CD4-positive, CD25-positive, alpha-beta regulatory T cell (primary cell): ENCODE results near the gene ZC3H4. TPM values are rescaled to one million over a fixed set of nuclear protein-coding genes. Genes with fewer than 3 reads are reported as not detected.
A peak's percentile ranks its signal among the peaks of the same experiment; 100 is the strongest.
"Not testable (repeated sequence)": the region's sequence is repeated elsewhere in the genome, so short reads cannot be mapped to it uniquely, and the experiment has no call there.

Experiments used
- ATAC-seq, 2 donors: fragments of 150-1000 bp; cut with Tn5 transposase; one replicate each; pipeline ENCODE4 v1.10.0; 2021; ENCODE audit warnings: low read depth in 2 of 2, moderate number of reproducible peaks in 2 of 2, moderate library complexity in 1 of 2
- DNase-seq, 3 donors: peaks; one replicate each; pipeline versions ENCODE4 v3.0.0 to v3.0.0-alpha.2; 2012 to 2022; ENCODE audit warnings: mixed read lengths in 1 of 3
- H3K27ac ChIP-seq: one replicate; pipeline ENCODE4 v1.7.0; 2013; ENCODE audit warnings: mild to moderate bottlenecking, low read length; ENCODE audit not compliant: insufficient read depth, poor library complexity, severe bottlenecking
- H3K27me3 ChIP-seq: one replicate; pipeline ENCODE4 v1.7.0; 2013; ENCODE audit warnings: low read length; ENCODE audit not compliant: control insufficient read depth, insufficient read depth
- H3K36me3 ChIP-seq: one replicate; pipeline ENCODE4 v1.7.0; 2013; ENCODE audit warnings: mild to moderate bottlenecking, low read length, moderate library complexity; ENCODE audit not compliant: control insufficient read depth, insufficient read depth
- H3K4me1 ChIP-seq: 2 replicates; pipeline ENCODE4 v1.7.0; 2013; ENCODE audit warnings: mild to moderate bottlenecking, low read length; ENCODE audit not compliant: insufficient read depth, control insufficient read depth, poor library complexity, severe bottlenecking
- H3K4me3 ChIP-seq: one replicate; pipeline ENCODE4 v1.7.0; 2013; ENCODE audit warnings: low read depth, mild to moderate bottlenecking, low read length, moderate library complexity
- H3K9me3 ChIP-seq, 2 experiments: 1 replicate in 1 of 2; 2 replicates in 1 of 2; pipeline ENCODE4 v1.7.0; 2013; ENCODE audit warnings: low read length in 2 of 2, mild to moderate bottlenecking in 1 of 2, moderate library complexity in 1 of 2; ENCODE audit not compliant: control insufficient read depth in 2 of 2
- H3K27ac Mint-ChIP-seq, 3 donors: one replicate each; pipeline ENCODE4 v1.8.0; 2020 to 2022; ENCODE audit warnings: mild to moderate bottlenecking in 3 of 3, mixed read lengths in 3 of 3, moderate library complexity in 2 of 3
- H3K27me3 Mint-ChIP-seq: one replicate; pipeline ENCODE4 v1.8.0; 2022; ENCODE audit warnings: mild to moderate bottlenecking, mixed read lengths
- H3K36me3 Mint-ChIP-seq: one replicate; pipeline ENCODE4 v1.8.0; 2020; ENCODE audit warnings: mixed read lengths
- H3K4me1 Mint-ChIP-seq, 4 donors: one replicate each; pipeline ENCODE4 v1.8.0; 2020 to 2022; ENCODE audit warnings: mixed read lengths in 4 of 4, mild to moderate bottlenecking in 1 of 4
- H3K4me3 Mint-ChIP-seq, 4 donors: one replicate each; pipeline ENCODE4 v1.8.0; 2020 to 2022; ENCODE audit warnings: mild to moderate bottlenecking in 4 of 4, mixed read lengths in 4 of 4, moderate library complexity in 3 of 4
- H3K9me3 Mint-ChIP-seq, 7 donors: one replicate each; pipeline ENCODE4 v1.8.0; 2020 to 2022; ENCODE audit warnings: mixed read lengths in 7 of 7, mild to moderate bottlenecking in 3 of 7, moderate library complexity in 2 of 7
- polyA plus RNA-seq, 4 donors: library from polyadenylated mRNA; unstranded; fragments of 300-500 nt; fragmentation: Illumina TruSeq; gene quantifications; one replicate each; pipeline ENCODE4 v1.2.3, GENCODE V29; 2021
- total RNA-seq: library from RNA; stranded (reverse); gene quantifications from one replicate; pipeline ENCODE4 v1.2.3, GENCODE V29; 2022

Gene ZC3H4
- total and polyA plus RNA-seq, 5 donors from 2014 or later, result 0.58 to 84.7 (median 0.78) TPM

DNA sequence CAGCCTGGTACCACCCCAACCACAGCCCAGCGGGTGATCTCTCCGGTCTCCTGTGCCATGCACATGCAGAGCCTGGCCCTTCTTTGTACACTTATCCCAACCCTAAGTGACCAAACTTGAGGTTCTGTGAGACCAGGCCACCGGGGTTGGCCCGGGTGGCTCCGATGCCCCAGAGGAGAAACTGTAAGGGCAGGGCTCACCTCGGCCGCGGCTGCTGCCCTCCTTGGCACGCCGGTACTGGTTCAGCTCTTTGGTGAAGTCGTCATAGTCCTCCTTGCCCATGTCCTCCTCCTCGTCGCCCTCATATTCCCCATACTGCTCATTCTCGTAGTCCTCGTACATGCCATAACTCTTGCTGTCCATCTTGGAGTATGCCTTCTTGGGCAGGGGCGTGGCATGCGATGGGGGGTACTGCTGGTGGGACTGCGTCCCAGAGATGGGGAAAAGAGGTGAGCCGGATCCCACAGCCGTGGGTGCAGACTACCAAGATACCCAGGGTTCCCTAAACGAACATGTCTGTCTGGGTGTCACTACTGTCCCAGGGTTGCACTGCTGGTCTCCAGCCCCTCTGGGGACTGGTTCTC lies 23.7 kb downstream of the ZC3H4 start:
- no peaks in the 10 kb centered on the region for H3K27me3 Mint-ChIP-seq
- no peaks in the 10 kb centered on the region for H3K9me3 ChIP-seq
- H3K4me1 Mint-ChIP-seq, result peaks cover 0 to 24% (median 12%) of the 10 kb centered on the region in 4 donors
- no peaks in the 10 kb centered on the region for H3K9me3 Mint-ChIP-seq
- peaks cover 17% of the 10 kb centered on the region for H3K4me1 ChIP-seq
- ATAC-seq (no peak), DNase-seq (no peak)
- no peak overlapping the region for H3K4me3 ChIP-seq
- H3K4me3 Mint-ChIP-seq, result peak overlapping the region in 1 of 4 donors; percentile 54
- H3K36me3 ChIP-seq, result peaks cover 66% of the 10 kb centered on the region
- H3K36me3 Mint-ChIP-seq, result peaks cover 41% of the 10 kb centered on the region
- peak overlapping the region in 2 of 3 donors; percentile 36 to 82 for H3K27ac Mint-ChIP-seq
- no peaks in the 10 kb centered on the region for H3K27me3 ChIP-seq
- no peak overlapping the region for H3K27ac ChIP-seq

DNA sequence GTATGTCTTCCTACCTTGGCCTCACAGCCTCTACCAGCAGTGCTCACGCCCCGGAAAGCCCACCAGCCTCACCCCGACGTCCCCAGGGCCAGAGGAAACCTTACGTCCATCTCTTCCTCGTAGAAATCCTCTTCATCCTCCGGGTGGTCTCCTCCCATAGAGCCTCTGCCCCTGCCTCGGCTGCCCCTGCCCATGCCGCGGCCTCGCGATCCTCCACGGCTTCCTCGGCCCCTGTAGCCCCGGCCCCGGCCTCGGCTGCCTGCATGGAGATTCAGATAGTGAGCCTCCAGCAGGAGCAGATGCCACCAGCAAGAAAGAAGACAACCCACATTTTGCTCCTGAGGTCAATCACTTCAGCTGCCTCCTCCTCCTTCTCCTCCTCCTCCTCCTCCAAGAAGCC lies 27.3 kb downstream of the ZC3H4 start:
- no peaks in the 10 kb centered on the region for H3K9me3 Mint-ChIP-seq
- Histone ChIP-seq H3K9me3 (no peaks in the 10 kb centered on the region), H3K36me3 (peaks cover 86% of the 10 kb centered on the region), H3K4me3 (no peak overlapping the region), H3K27ac (no peak overlapping the region), H3K4me1 (no peaks in the 10 kb centered on the region), H3K27me3 (no peaks in the 10 kb centered on the region)
- peaks cover 0 to 4% (median 0%) of the 10 kb centered on the region in 4 donors for H3K4me1 Mint-ChIP-seq
- DNase-seq (no peak), ATAC-seq (no peak)
- H3K36me3 Mint-ChIP-seq, result peaks cover 49% of the 10 kb centered on the region
- no peak overlapping the region for H3K4me3 Mint-ChIP-seq
- H3K27me3 Mint-ChIP-seq, result no peaks in the 10 kb centered on the region
- H3K27ac Mint-ChIP-seq, result peak overlapping the region in 2 of 3 donors; percentile 56 to 69

DNA sequence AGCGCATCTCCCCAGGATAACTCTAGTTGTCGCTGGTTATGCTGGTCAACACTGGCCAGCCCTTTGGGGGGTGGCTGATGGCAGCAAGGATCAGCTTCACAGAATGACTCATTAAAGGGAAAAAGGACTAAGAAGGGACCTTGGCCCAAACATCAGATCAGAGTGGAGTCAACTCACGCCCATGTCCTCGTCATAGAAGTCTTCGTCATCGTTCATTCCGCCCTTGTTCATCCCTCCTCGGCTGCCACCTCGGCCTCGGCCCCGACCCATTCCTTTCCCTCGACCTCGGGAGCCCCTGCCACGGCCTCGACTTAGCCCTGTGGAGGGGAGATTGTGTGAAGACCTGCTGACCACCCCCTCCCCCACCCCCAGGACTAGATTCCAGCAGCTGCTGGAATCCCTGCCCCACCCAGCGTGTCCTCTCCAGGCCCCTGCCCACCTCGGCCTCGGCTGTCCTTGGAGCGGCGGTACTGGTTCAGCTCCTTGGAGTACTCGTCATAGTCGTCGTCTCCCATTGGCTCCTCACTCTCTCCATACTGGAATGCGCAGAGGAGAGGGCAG lies 28.6 kb downstream of the ZC3H4 start:
- Mint-ChIP-seq H3K4me3 (no peak overlapping the region), H3K27me3 (no peaks in the 10 kb centered on the region), H3K36me3 (peaks cover 38% of the 10 kb centered on the region), H3K4me1 (no peaks in the 10 kb centered on the region), H3K9me3 (no peaks in the 10 kb centered on the region), H3K27ac (no peak overlapping the region)
- DNase-seq (no peak), ATAC-seq (no peak)
- Histone ChIP-seq H3K27me3 (no peaks in the 10 kb centered on the region), H3K9me3 (no peaks in the 10 kb centered on the region), H3K27ac (no peak overlapping the region), H3K4me1 (no peaks in the 10 kb centered on the region), H3K4me3 (no peak overlapping the region), H3K36me3 (peaks cover 86% of the 10 kb centered on the region)

GRCh38 chr19:47082493-47082892 lies 31.1 kb downstream of the ZC3H4 start:
- no peaks in the 10 kb centered on the region for H3K4me1 ChIP-seq
- H3K36me3 Mint-ChIP-seq, result peaks cover 30% of the 10 kb centered on the region
- no peaks in the 10 kb centered on the region for H3K4me1 Mint-ChIP-seq
- no peak overlapping the region for H3K4me3 ChIP-seq
- H3K9me3 Mint-ChIP-seq, result no peaks in the 10 kb centered on the region
- no peaks in the 10 kb centered on the region for H3K27me3 Mint-ChIP-seq
- no peak for DNase-seq
- H3K27ac Mint-ChIP-seq, result no peak overlapping the region
- H3K36me3 ChIP-seq, result peaks cover 71% of the 10 kb centered on the region
- no peaks in the 10 kb centered on the region for H3K9me3 ChIP-seq
- H3K27me3 ChIP-seq, result no peaks in the 10 kb centered on the region
- no peak overlapping the region for H3K27ac ChIP-seq
- no peak overlapping the region for H3K4me3 Mint-ChIP-seq
- no peak for ATAC-seq

DNA sequence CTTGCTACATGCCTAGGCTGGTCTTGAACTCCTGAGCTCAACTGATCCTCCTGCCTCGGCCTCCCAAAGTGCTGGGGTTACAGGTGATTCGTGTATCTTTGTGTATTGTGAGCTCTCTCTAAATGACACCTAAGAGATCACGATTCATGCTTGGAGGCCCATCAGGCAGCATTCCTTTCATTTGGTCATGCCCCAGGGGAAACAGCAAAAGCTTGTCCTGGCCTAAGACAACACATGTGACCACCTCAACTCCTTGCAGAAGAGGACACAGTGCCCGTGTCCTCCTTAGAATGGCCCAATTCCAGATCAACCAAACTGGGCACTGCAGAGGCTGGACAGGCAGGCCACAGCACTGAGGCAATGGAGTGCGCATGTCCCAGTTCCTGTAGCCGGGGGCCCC lies 32.5 kb downstream of the ZC3H4 start:
- peaks cover 63% of the 10 kb centered on the region for H3K36me3 ChIP-seq
- H3K27ac Mint-ChIP-seq, result no peak overlapping the region
- no peaks in the 10 kb centered on the region for H3K9me3 ChIP-seq
- no peak overlapping the region for H3K4me3 Mint-ChIP-seq
- DNase-seq, result no peak
- H3K4me3 ChIP-seq, result no peak overlapping the region
- no peak overlapping the region for H3K27ac ChIP-seq
- no peaks in the 10 kb centered on the region for H3K9me3 Mint-ChIP-seq
- peaks cover 24% of the 10 kb centered on the region for H3K36me3 Mint-ChIP-seq
- no peak for ATAC-seq
- no peaks in the 10 kb centered on the region for H3K27me3 Mint-ChIP-seq
- H3K4me1 Mint-ChIP-seq, result peaks cover 0 to 4% (median 0%) of the 10 kb centered on the region in 4 donors
- no peaks in the 10 kb centered on the region for H3K4me1 ChIP-seq
- no peaks in the 10 kb centered on the region for H3K27me3 ChIP-seq

DNA sequence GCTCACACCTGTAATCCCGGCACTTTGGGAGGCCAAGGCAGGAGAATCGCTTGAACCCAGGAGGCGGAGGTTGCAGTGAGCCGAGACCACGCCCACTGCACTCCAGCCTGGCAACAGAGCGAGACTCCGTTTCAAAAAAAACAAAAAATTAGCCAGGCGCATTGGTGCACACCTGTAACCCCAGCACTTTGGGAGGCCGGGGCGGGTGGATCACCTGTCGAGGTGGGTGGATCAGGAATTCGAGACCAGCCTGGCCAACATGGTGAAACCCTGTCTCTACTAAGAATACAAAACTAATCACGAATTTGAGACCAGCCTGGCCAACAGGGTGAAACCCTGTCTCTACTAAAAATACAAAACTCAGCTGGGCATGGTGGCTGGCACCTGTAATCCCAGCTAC lies 35.2 kb downstream of the ZC3H4 start:
- not testable (repeated sequence) for H3K27me3 ChIP-seq, H3K4me3 Mint-ChIP-seq, H3K9me3 Mint-ChIP-seq, DNase-seq, H3K9me3 ChIP-seq, H3K27ac Mint-ChIP-seq, ATAC-seq, H3K27me3 Mint-ChIP-seq, H3K4me3 ChIP-seq, H3K4me1 ChIP-seq, H3K27ac ChIP-seq
- Mint-ChIP-seq H3K36me3 (peaks cover 26% of the 10 kb centered on the region), H3K4me1 (peaks cover 0 to 17% (median 6%) of the 10 kb centered on the region in 4 donors)
- peaks cover 60% of the 10 kb centered on the region for H3K36me3 ChIP-seq

DNA sequence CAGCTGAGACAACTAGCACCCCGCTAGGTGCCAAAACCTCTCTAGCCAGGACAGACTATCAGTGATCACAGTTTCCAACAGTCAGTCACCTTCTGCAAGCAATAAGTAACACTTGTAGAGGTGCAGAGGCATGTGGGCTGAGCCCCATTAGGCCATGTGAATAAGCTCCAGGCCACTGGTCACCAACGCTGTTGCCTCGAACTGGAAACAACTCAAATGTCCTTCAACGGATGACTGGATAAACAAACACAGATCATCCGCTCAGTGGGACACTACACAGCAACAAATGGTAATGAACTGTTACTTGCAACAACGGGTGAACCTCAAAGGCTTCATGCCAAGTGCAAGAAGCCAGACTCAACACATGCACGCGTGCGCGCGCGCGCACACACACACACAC lies 37.6 kb downstream of the ZC3H4 start:
- H3K27ac Mint-ChIP-seq, result peak overlapping the region in 2 of 3 donors; percentile 44 to 67
- H3K9me3 Mint-ChIP-seq, result no peaks in the 10 kb centered on the region
- no peak overlapping the region for H3K4me3 Mint-ChIP-seq
- no peaks in the 10 kb centered on the region for H3K4me1 ChIP-seq
- H3K36me3 ChIP-seq, result peaks cover 57% of the 10 kb centered on the region
- H3K36me3 Mint-ChIP-seq, result peaks cover 25% of the 10 kb centered on the region
- no peaks in the 10 kb centered on the region for H3K27me3 Mint-ChIP-seq
- H3K27me3 ChIP-seq, result no peaks in the 10 kb centered on the region
- H3K4me1 Mint-ChIP-seq, result peaks cover 0 to 17% (median 6%) of the 10 kb centered on the region in 4 donors
- H3K27ac ChIP-seq, result no peak overlapping the region
- no peaks in the 10 kb centered on the region for H3K9me3 ChIP-seq
- ATAC-seq, result no peak
- H3K4me3 ChIP-seq, result no peak overlapping the region
- no peak for DNase-seq

DNA sequence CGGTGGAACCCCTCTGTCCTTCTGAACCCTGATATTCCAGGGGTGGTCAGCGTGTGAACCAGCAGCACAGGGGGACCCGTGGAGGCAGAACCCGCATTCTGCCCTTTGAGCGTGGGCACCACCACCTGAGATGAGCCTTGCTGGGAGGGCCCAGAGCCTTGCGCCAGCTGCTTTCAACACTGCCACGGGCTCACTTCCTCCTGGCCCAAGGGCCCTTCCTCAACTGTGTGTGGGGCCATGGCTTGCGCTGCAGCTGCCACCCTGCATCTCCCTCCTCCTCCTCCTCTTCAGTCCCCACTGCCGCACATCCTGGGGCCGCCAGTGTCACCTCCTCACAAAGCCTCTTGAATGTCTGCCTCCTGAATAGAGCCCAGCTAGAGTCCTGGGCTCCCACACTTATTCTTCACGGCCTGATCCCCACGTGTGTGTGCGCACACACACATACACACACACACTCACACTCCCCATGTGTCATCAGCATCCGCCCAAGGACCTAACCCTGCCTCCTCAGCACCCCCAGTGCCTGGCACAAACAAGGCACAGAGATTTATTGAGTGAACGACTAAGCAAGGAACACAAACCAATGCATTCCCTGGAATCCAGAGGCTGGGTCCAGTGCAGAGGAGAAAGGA lies 38.3 kb downstream of the ZC3H4 start:
- Mint-ChIP-seq H3K9me3 (no peaks in the 10 kb centered on the region), H3K4me1 (peaks cover 0 to 17% (median 6%) of the 10 kb centered on the region in 4 donors), H3K27me3 (no peaks in the 10 kb centered on the region), H3K36me3 (peaks cover 31% of the 10 kb centered on the region), H3K27ac (peak overlapping the region in 2 of 3 donors; percentile 36 to 67), H3K4me3 (no peak overlapping the region)
- Histone ChIP-seq H3K4me3 (no peak overlapping the region), H3K4me1 (no peaks in the 10 kb centered on the region), H3K27ac (no peak overlapping the region), H3K36me3 (peaks cover 57% of the 10 kb centered on the region), H3K27me3 (no peaks in the 10 kb centered on the region), H3K9me3 (no peaks in the 10 kb centered on the region)
- ATAC-seq (no peak), DNase-seq (no peak)
